ENCODE results near the gene CALHM4.

The CALHM4 gene

DNA sequence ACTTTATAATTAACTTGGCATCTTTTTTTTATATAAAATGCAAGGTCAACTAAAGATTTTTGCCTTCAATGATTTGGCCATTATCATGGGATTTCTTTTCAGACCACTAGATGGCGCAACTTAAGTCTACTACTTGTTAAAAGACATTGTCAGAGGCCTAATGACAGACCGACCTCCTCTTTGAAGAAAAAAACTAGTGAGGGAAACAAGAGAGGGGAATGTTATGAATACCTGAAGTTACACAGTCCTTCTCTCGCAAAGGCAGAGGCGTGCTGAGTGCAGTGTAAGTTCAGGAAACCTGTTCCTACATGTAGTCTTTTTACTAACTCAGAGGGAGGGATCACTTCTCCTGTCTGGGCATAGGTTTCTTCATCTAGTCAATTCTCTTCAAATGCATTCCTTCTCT lies 17.3 kb upstream of the CALHM4 start:
- DNase-seq: no peak

DNA sequence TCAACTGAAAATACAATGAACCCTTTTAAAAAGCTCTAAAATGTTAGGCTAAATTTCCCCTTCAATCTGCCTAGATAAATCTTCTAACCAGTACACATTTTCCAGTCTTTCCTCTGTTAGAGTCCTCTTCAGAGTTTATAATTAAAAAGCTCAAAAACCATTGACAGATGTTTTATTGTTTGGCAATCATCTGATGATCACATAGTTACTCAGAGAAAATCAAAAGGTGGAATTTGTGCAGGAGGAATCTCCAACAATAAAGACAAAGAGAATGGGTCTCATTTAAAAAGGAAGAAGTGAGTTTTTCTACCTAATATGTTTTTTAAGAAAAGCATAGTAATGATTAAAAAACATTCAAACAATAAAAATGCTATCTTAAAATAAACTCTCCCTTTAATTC lies 11.1 kb upstream of the CALHM4 start:
- no peak for DNase-seq

DNA sequence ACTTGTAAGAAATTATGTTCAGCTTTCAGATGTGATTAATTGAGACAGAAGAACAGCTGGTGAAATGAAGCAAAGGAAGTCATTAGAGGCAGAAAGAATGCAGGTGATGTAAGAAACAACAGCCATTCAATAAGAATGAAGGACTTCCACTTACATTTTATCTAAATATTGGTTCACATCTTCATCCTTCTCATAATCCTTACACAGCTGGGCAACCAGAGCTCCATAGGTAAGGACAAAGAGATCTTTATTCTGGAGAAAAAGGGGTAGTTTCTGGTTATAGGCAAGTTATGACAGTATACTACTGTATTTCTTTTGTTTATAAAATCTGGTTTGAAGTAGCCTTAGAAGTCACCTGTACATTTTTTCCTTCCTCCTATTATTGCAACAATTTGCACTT lies 10.4 kb upstream of the CALHM4 start:
- no peak for DNase-seq

DNA sequence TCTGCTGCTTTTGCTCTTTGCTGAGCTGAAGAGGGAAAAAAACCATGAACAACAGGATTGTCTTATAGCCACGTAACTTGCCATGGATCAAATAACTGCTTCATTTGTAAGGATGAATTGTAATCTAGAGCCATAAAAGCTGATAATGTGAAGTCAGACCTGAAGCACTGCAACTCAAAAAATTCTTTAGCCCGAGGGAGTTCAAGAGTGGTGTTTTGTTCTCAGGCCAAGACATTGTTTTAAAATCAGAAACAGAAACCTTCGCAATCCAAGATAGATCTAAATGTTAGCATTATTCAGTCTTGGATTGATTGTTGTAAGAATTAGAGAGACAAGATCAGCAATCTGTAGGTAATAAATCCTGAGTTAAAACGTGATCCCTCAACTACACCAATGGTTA lies 7.9 kb upstream of the CALHM4 start, which contains the start of gene TRAPPC3L:
Gene TRAPPC3L (minus strand): TSS at position 34 of the 400 bp plus-strand sequence. CDS start 170 bp downstream, outside the sequence.
- DNase-seq: no peak

DNA sequence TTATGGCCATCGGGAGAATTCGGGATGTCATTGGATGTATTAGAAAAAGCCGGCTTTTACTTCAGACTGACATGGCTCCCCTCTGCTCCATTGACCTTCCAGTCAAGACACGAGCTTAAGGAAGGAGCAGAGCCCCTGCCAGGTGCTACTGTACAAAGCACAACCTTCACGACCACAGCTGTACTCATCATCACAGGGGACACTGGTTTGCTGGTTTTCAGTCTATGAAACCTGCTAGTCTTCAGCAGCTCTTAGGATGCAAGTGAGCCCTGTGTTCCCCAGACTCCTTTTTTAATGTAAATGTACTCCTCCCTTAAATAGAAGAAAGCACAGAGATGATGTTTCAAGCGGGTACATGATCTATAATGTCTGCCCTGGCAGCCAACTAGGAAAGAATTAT lies 6.2 kb upstream of the CALHM4 start:
- no peak for DNase-seq

DNA sequence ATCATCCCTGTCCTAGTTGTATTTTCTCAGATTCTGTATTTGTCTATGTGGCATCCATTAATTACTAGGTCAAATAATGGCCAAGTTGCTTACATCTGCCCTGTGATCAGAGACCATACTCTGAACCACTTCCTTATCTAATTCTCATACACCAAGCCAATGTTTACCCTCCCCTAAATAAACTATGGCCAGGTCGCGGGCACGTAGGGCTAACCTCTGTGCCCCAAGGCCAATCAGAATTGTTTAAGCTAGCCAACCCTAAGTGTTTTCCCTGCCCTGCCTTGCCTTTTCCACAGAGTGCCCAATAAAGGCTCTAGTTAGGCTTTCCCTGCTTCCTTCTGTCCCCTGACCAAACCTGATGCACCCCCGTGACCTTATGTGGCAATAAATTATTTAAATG lies 2.8 kb upstream of the CALHM4 start:
- DNase-seq: no peak

DNA sequence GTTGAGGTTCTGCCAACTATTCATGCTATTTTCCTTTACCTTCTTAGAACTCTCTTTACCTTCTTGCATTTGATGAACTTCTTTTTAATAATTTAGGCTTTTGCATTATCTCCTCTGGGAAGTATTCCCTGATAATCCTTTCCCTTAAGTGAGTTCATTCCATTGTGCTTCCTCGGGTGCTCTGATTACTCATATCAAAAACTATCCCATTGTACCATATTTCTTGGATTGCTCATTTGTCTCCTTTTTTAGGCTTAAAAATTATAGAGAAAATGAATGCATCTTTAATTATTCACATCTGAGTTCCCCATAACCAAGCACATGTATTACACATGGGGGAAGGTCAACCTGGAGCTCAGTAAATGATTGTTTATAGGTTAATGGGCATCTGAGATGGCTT lies 2.5 kb downstream of the CALHM4 start:
- DNase-seq: no peak

DNA sequence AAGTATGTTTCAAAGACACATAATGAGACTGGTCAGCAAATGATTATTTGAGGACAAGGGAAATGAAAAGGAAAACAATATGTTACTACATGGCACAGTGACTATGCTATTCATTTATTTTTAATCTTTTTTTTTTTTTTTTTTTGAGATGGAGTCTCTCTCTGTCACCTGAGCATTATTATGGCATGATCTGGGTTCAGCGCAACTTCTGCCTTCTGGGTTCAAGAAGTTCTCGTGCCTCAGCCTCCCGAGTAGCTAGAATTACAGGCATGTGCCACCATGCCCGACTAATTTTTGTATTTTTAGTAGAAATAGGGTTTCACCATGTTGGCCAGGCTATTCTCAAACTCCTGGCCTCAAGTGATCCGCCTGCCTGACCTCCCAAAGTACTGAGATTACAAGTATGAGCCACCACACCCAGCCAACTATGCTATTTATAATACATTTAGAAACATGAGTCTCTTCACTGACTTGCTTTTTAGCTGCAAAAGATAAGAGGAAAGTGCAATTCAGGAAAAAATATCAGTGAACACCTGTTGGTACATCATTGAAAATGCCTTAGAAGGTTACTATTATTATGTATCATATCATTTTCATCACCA lies 3.4 kb downstream of the CALHM4 start:
- DNase-seq: no peak

DNA sequence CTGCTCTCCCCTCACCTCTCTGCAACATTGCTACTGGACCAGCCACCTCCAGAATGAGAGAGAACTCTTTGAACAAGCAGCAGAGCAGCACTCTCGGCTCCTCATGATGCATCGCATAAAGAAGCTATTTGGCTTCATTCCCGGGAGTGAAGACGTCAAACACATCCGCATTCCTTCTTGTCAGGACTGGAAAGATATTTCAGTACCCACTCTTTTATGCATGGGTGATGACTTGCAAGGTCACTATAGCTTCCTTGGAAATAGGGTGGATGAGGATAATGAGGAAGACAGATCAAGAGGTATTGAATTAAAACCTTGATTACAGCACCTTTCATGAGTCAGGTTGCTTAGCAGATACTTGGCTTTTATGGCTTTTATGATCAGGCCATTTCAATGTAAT lies 4.3 kb downstream of the CALHM4 start:
- DNase-seq: no peak

DNA sequence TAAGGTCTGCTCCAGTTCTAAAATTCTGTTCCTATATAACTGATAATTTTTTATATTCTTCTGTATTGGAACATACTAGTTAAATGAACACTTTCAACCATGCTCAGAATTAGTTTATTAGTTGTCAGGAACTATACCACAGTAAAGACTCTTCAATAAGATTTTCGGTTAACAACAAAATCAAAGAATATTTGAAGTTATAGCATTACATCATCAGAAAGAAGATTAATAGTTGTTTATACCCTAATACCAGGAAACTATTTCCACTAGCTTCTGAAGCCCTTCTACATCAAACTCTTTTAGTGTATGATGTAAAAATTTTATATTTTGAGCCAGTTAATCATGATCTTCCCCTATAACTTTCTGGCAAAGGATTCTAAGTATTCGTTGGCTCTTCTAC lies 6.6 kb downstream of the CALHM4 start:
- no peak for DNase-seq

DNA sequence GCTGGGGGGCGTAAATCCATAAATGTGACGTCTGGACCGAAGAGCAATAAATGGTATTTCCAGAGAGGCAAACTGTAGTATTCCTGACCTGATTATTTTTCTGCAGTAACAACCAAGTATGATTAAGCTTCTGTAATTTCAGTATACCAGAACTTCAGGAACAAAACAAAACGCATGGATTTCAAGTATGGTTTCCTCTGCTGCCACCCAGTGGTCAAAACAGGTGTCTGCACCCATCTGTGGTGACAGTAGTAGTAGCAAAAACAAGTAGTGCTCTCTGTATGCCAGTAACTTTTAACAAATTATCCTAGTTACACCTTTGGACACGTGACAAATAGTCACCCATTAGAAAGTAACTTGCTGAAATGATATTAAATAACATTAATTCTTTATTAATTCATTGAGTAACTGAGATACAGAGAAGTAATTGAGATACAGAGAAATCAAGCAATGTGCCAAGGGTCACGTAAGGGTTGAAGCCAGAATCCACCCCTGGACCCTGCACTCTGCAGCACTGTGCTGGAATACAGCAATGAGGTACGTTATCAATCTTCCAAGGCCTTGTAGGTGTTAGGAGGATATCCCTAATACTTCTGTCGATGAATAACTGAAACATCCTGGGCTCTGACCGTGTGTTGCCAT lies 7.9 kb downstream of the CALHM4 start:
- peak in 49 of 56 donors; percentile 5 to 93 (median 43) for DNase-seq

DNA sequence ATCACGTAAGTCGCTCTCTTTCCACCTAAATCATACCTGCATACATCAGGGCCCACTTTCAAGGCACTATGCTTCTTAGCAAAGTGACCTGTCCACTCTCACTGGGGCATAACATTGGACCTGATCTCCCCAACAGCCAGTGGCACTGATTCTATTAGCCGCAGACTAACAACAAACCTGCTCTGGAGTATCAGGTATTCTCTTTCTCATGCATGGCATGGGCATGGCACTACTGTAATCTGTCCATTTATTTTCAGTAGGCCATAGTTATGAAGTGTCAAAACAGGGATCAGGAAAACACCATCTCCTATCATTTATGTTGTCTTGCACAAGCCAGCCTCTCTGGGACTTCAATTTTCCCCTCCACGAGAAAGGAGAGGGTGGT lies 8.5 kb downstream of the CALHM4 start:
- no peak for DNase-seq

DNA sequence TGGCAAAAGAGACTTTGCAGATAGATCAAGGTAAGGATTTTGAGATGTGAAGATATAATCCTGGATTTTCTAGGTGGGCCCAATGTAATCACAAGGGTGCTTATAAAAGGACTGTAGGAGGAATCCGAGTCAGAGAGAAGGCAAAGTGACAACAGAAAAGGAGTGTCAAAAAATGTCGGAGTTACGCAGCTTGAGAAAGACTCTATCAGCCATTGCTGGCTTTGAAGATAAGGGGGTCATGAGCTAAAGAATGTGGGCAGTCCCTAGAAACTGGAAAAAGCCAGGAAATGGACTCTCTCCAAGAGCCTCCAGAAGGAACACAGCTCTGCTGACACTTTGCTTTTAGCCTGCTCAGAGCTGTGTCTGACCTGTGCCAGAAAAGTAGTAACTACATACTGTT lies 9.1 kb downstream of the CALHM4 start:
- DNase-seq: no peak

DNA sequence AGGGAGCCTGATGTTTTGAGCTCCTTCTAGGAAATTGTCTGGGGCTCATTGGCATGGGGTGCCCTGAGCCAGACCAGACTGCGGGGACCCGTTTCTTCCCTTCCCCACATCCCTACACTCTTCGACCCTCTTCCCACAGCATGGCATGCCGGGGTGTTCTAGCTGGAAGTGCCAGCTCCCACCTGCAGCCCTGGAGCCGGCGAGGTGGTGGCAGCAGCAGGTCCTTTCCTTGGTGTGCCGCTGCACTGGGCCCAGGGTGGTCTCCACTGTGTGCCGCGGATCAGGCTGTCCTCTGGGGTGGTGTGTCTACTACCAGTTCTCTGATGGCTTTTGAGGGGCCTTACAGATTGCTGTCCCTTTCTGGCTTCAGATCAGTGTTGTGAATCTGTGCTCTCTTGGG lies 10.3 kb downstream of the CALHM4 start:
- peak in 1 of 56 donors; percentile 1 for DNase-seq

DNA sequence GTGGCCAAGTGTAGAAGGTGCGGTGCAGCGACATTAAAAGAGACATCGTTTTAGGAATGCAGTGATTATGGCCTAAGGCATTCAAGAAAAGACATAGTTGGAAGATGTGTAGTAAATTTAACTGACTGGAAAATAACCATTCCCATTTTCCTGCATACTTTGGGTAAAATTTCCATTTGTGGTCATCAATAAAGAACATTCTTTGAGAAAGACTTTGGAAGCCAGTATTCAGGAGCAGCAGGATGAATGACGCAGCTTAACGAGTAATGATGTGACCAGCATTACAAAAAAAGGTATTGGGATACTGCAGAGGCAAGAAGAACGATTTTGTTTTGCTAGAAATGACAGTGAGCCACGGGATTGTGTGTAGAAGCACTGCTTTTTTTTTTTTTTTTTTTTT lies 10.8 kb downstream of the CALHM4 start:
- DNase-seq: no peak

DNA sequence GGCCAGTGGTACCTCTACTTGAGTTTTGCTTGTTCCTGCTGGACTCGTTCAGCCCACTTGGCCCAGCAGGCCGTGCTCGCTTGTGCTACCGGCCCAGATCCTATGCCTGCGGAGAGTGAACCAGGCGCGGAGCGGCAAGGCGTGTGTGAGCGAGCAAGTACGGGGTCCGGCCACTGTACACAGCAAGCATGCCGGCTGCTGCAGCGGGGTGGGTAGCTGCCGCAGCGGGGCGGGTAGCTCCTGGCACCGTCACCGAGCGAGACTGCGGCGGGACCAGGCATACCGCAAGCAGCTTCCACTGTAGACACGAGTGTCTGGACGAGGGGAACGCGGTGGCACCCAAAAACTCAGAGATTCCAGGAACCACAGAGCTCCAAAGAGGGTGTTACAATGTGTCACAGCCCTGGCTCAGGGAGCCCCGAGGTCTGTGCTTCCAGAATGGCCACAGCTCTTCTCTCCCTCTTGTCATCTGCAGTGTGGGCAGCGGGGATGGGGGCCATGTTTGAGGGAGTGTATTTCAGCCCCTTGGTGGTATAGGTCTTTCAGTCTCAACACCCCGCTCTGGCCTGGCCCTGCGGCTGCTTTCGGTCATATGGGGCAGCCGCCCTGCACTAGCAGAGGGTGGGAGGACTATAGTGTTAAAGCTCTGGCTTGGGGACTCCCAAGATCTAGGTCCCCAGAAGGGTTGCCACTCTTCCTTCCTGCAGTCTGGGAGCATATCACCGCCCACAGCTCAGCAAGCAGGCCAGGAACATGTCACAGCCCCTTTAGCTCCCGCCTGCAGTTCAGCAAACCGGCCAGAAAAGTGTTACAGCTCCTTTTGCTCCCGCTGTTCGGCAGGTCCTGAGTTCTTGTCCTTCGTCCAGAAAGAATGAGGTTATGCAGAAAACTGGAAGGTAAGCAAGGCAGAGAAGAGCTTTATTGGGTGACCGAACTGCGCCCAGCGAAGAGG lies 11.6 kb downstream of the CALHM4 start:
- DNase-seq: peak in 22 of 56 donors; percentile 4 to 37 (median 17)

DNA sequence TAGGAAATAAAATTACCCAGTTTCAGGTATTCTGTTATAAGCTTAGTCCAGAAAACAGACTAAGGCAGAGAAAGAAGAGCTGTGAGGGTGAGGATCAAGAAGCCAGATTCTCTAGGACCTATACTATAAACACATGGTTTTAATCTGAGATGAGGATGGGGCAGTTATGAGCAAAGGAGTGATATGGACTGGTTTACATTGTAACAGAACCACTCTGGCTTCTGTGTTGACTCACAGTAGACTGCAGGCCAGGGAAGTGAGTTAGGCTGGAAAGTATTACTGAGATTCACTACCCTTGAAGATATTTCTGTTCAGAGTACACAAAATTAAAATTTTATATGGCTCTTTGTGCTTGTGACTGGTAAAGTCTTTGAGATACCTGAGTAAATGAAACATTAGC lies 14.6 kb downstream of the CALHM4 start:
- DNase-seq: no peak

DNA sequence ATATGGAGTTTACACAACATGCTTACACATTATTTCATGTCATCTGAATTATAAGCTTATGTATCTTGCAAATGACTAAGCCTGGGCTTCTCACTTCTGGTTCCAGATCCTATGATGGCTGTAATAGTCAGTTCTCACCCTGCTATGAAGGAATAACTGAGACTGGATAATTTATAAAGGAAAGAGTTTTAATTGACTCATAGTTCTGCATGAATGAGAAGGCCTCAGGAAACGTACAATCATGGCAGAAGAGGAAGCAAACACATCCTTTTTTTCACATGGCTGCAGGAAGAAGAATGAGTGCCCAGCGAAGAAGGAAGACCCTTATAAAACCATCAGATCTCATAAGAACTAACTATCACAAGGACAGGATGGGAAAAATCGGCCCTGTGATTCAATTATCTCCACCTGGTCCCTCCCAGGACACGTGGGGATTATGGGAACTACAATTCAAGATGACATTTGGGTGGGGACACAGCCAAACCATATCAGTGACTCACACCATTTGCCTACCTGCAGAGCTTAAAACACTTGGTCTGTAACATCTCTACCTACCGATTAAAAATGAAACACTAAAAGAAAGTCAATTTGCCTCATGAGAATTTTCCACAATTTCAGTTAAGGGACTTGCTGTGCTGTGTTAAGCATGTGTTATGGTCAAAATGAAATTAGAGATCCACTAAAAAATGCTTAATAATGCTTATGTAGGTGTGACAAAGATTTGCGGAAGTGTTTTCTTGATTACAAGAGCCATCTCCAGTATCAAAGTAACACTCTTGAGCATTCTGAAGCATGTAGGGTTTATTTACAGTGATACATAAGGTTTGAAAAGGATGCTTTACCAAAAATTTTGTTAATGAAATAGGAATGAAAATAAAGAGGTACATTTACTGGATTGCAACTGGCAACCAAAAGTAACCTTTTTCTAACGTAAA lies 15.5 kb downstream of the CALHM4 start:
- no peak for DNase-seq

DNA sequence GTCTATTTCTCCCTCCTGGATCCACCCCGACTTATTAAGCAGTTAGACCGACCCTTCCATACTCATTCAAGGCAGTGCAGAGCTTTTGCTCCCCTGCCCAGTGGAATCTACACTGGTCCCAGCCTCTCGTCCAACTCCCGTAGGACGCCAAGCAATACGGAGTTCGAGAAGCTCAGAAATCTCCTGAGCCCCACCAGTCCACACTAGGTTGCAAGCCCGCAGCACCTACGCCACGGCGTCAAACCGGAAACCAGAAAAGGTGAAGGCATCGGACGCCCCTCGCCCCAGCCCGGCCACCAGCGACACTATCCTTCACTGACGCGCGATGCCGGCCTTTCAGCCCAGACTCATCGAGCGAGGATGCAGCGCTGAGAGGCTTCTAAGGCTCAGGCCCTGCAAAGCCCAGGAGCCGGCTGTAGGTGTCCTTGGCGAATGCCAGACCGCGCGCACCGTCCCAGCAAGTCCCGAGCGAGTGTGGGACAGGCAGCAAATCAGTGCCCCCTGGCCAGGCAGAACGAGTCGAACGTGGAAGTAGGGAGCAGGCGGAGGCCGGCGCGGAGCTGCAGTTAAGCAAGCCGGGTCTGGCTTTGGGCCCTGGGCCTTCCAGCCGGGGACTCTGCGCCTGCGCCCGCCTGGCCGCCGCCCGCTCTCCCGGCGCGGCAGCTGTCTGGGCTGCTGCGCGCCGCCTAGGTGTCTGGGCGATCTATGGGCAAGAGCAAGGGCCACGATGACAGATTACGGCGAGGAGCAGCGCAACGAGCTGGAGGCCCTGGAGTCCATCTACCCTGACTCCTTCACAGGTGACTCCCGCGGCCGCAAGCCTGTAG lies 17.5 kb downstream of the CALHM4 start, which contains the start of gene RWDD1:
Gene RWDD1 (plus strand): TSS at position 649 of the 827 bp plus-strand sequence. CDS start 79 bp downstream, at position 728.
- DNase-seq: peak; percentile 75 to 100 (median 98)

DNA sequence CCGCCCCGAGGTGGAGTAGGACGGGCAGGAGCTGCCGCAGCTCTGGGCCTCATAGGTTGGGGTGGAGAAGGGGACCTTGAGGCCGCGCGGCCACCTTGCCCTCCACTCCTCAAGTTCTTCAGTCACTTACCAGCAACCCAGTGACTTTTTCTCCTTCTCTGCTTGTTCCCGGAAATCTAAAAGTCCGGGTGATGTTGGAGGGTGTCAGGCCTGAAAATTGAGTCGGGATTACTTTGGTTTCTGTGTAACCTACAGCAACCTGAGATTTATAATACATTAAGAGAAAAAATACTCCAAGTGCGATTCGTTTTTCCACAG lies 18.1 kb downstream of the CALHM4 start:
- DNase-seq: no peak
